Vagina (tissue), 2 donors: ENCODE measurements around the gene SBF2.

Experiments used
- POLR2AphosphoS5 ChIP-seq, 2 donors: sonication (generic); formaldehyde crosslinking; IDR thresholded peaks; one replicate each; pipeline ENCODE4 v1.9.0; 2017; ENCODE audit warnings: antibody characterized with exemption in 2 of 2, mild to moderate bottlenecking in 2 of 2, low read depth in 1 of 2; ENCODE audit not compliant: insufficient read depth in 1 of 2
- TF ChIP-seq, protein P1 (sequence below), 3 experiments: fragments of 450-650 bp in 2 of 3; fragments of 200-600 bp in 1 of 3; sonication (generic) in 1 of 3; IDR thresholded peaks; one replicate each; pipeline ENCODE4 v1.5.1; 2017 to 2019; ENCODE audit warnings: antibody characterized with exemption in 3 of 3, mild to moderate bottlenecking in 2 of 3, moderate library complexity in 2 of 3

DNA sequence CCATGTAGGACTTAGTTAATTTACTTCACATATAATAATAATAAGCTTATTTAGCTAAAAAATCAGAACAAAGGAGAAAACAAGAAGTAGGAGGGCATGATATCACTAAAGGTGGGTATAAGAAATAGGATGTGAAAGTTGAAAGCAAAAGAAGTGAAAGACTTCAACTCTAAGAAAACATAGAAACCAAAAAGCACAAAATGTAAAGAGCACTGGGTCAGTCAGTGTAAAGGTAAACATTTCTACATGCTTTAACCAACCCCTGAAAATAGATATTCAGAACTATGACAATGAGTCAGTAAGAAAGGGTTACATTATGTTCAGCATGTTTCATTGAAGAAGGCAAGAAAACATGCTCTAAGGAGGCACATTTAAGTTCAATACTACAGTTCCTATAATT, 331.3 kb downstream of the SBF2 start:
- TF ChIP-seq, protein P1, sequence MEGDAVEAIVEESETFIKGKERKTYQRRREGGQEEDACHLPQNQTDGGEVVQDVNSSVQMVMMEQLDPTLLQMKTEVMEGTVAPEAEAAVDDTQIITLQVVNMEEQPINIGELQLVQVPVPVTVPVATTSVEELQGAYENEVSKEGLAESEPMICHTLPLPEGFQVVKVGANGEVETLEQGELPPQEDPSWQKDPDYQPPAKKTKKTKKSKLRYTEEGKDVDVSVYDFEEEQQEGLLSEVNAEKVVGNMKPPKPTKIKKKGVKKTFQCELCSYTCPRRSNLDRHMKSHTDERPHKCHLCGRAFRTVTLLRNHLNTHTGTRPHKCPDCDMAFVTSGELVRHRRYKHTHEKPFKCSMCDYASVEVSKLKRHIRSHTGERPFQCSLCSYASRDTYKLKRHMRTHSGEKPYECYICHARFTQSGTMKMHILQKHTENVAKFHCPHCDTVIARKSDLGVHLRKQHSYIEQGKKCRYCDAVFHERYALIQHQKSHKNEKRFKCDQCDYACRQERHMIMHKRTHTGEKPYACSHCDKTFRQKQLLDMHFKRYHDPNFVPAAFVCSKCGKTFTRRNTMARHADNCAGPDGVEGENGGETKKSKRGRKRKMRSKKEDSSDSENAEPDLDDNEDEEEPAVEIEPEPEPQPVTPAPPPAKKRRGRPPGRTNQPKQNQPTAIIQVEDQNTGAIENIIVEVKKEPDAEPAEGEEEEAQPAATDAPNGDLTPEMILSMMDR (IDR thresholded peaks at IDR 0.05): no peak
- no peak for TF ChIP-seq POLR2AphosphoS5 (IDR thresholded peaks at IDR 0.05; ENCODE audit: insufficient read depth in 1 of 2, low read depth in 1 of 2)
